SK-N-SH treated with all-trans-retinoic acid at 6 μM for 48 hours (cell line): Measurements from ENCODE around the gene KNDC1.

Experiments
- ATAC-seq: fragments of 200-7000 bp; cut with Tn5 transposase; 3 replicates; pipeline ENCODE4 v1.9.1; 2020; ENCODE audit warnings: mild to moderate bottlenecking, moderate library complexity
- ARNTL ChIP-seq: fragments of 450-650 bp; formaldehyde crosslinking; IDR thresholded peaks from 2 replicates; pipeline ENCODE4 v1.5.0; 2020; ENCODE audit warnings: low read depth, mild to moderate bottlenecking, moderate library complexity, borderline replicate concordance
- CREB5 ChIP-seq: fragments of 250-450 bp; sonication (Bioruptor Pico); IDR thresholded peaks from 2 replicates; pipeline ENCODE4 v1.5.1; 2020; ENCODE audit warnings: low read depth, mild to moderate bottlenecking, moderate library complexity
- CSDC2 ChIP-seq: fragments of 250-450 bp; sonication (Bioruptor Pico); IDR thresholded peaks from 2 replicates; pipeline ENCODE4 v1.5.0; 2020; ENCODE audit warnings: mild to moderate bottlenecking, moderate library complexity
- CSRNP3 ChIP-seq: fragments of 250-450 bp; sonication (Bioruptor Pico); IDR thresholded peaks from 2 replicates; pipeline ENCODE4 v1.5.1; 2021; ENCODE audit warnings: mild to moderate bottlenecking, moderate library complexity
- ESRRG ChIP-seq: fragments of 250-450 bp; sonication (Bioruptor Pico); IDR thresholded peaks from 2 replicates; pipeline ENCODE4 v1.6.1; 2021; ENCODE audit warnings: mild to moderate bottlenecking
- GLIS3 ChIP-seq: fragments of 250-450 bp; sonication (Bioruptor Pico); IDR thresholded peaks from 2 replicates; pipeline ENCODE4 v1.5.0; 2020; ENCODE audit warnings: mild to moderate bottlenecking, moderate library complexity
- ISL1 ChIP-seq: fragments of 250-450 bp; sonication (Bioruptor Pico); IDR thresholded peaks from 2 replicates; pipeline ENCODE4 v2.1.2; 2022; ENCODE audit warnings: mild to moderate bottlenecking, moderate library complexity
- OSR1 ChIP-seq: fragments of 250-450 bp; sonication (Bioruptor Pico); IDR thresholded peaks from 2 replicates; pipeline ENCODE4 v1.8.0; 2022; ENCODE audit warnings: moderate library complexity, mild to moderate bottlenecking, inconsistent platforms
- PATZ1 ChIP-seq: fragments of 250-450 bp; sonication (Bioruptor Pico); IDR thresholded peaks from 2 replicates; pipeline ENCODE4 v1.8.0; 2020; ENCODE audit warnings: mild to moderate bottlenecking, moderate library complexity, borderline replicate concordance
- POU6F1 ChIP-seq: fragments of 250-450 bp; sonication (Bioruptor Pico); IDR thresholded peaks from 2 replicates; pipeline ENCODE4 v1.8.0; 2021; ENCODE audit warnings: low read depth, mild to moderate bottlenecking, moderate library complexity, borderline replicate concordance
- PPARA ChIP-seq: fragments of 250-450 bp; sonication (Bioruptor Pico); IDR thresholded peaks from 2 replicates; pipeline ENCODE4 v1.5.0; 2020; ENCODE audit warnings: mild to moderate bottlenecking, borderline replicate concordance
- RARB ChIP-seq: fragments of 250-450 bp; sonication (Bioruptor Pico); IDR thresholded peaks from 2 replicates; pipeline ENCODE4 v1.8.0; 2021; ENCODE audit warnings: mild to moderate bottlenecking, moderate library complexity
- SNAI2 ChIP-seq: fragments of 250-450 bp; sonication (Bioruptor Pico); IDR thresholded peaks from 2 replicates; pipeline ENCODE4 v1.5.0; 2020; ENCODE audit warnings: mild to moderate bottlenecking, moderate library complexity
- TCF4 ChIP-seq: fragments of 250-450 bp; sonication (Bioruptor Pico); IDR thresholded peaks from 2 replicates; pipeline ENCODE4 v1.8.0; 2021; ENCODE audit warnings: mild to moderate bottlenecking, moderate library complexity, borderline replicate concordance
- TOX ChIP-seq: fragments of 250-450 bp; sonication (Bioruptor Pico); IDR thresholded peaks from 2 replicates; pipeline ENCODE4 v1.8.0; 2021; ENCODE audit warnings: mild to moderate bottlenecking, moderate library complexity, borderline replicate concordance
- TSHZ2 ChIP-seq: fragments of 250-450 bp; sonication (Bioruptor Pico); IDR thresholded peaks from 2 replicates; pipeline ENCODE4 v1.5.0; 2020; ENCODE audit warnings: mild to moderate bottlenecking, moderate library complexity
- ZFP3 ChIP-seq: fragments of 250-450 bp; sonication (Bioruptor Pico); IDR thresholded peaks from 2 replicates; pipeline ENCODE4 v1.5.0; 2020; ENCODE audit warnings: mild to moderate bottlenecking, moderate library complexity
- ZNF565 ChIP-seq: fragments of 450-650 bp; formaldehyde crosslinking; conservative IDR thresholded peaks from 2 replicates; pipeline ENCODE4 v1.5.0; 2020; ENCODE audit warnings: low read depth, mild to moderate bottlenecking, moderate library complexity
- ZNF70 ChIP-seq: fragments of 450-650 bp; formaldehyde crosslinking; IDR thresholded peaks from 2 replicates; pipeline ENCODE4 v1.5.0; 2020; ENCODE audit warnings: mild to moderate bottlenecking, moderate library complexity
- ZNF8 ChIP-seq: fragments of 450-650 bp; formaldehyde crosslinking; IDR thresholded peaks from 2 replicates; pipeline ENCODE4 v1.5.0; 2020; ENCODE audit warnings: mild to moderate bottlenecking, moderate library complexity

KNDC1 gene

GRCh38 chr10:133254421-133255120 is 94.6 kb downstream of the KNDC1 start:
- no peak for TF ChIP-seq POU6F1 (CRISPR knock-in tag)
- no peak for TF ChIP-seq OSR1 (CRISPR knock-in tag)
- no peak for TF ChIP-seq GLIS3
- no peak for TF ChIP-seq SNAI2
- no peak for TF ChIP-seq ZNF70 (CRISPR knock-in tag)
- no peak for TF ChIP-seq ZNF565 (CRISPR knock-in tag)
- no peak for TF ChIP-seq TOX (CRISPR knock-in tag)

GRCh38 chr10:133255323-133255722 is 95.3 kb downstream of the KNDC1 start:
- ATAC-seq: no peak
- TF ChIP-seq TSHZ2 (CRISPR knock-in tag): no peak
- TF ChIP-seq PATZ1 (CRISPR knock-in tag): no peak
- no peak for TF ChIP-seq ZNF70 (CRISPR knock-in tag)
- TF ChIP-seq CSRNP3 (CRISPR knock-in tag): no peak
- no peak for TF ChIP-seq ZFP3 (CRISPR knock-in tag)
- TF ChIP-seq ARNTL: no peak
- no peak for TF ChIP-seq PPARA (CRISPR knock-in tag)
- no peak for TF ChIP-seq ZNF565 (CRISPR knock-in tag)
- no peak for TF ChIP-seq TCF4 (CRISPR knock-in tag)
- no peak for TF ChIP-seq ISL1 (CRISPR knock-in tag)
- TF ChIP-seq TOX (CRISPR knock-in tag): no peak

More at GRCh38 chr10:133254421-133255120, 94.6 kb downstream of the KNDC1 start:
- ATAC-seq: no peak

- TF ChIP-seq TOX (CRISPR knock-in tag): no peak
- no peak for TF ChIP-seq ZNF70 (CRISPR knock-in tag)
- TF ChIP-seq CSDC2: no peak
- TF ChIP-seq TCF4 (CRISPR knock-in tag): no peak
- no peak for TF ChIP-seq ESRRG (CRISPR knock-in tag)
- TF ChIP-seq ZNF565 (CRISPR knock-in tag): no peak
- no peak for TF ChIP-seq ZNF8 (CRISPR knock-in tag)
- no peak for TF ChIP-seq CSRNP3 (CRISPR knock-in tag)
- TF ChIP-seq ARNTL: no peak
- no peak for TF ChIP-seq ISL1 (CRISPR knock-in tag)
- TF ChIP-seq OSR1 (CRISPR knock-in tag): no peak
- no peak for TF ChIP-seq CREB5 (CRISPR knock-in tag)
- no peak for TF ChIP-seq RARB (CRISPR knock-in tag)
- TF ChIP-seq, all 23 proteins: peak for 0
- no peak for ATAC-seq
Observed at GRCh38 chr10:133257489-133258065, 97.6 kb downstream of the KNDC1 start.
